Astrocyte of the hippocampus (primary cell): ENCODE results near the gene CHRNB4.

Experiments used
- DNase-seq: peaks from one replicate; pipeline ENCODE4 v3.0.0; 2011; ENCODE audit warnings: low read depth, low spot score

The CHRNB4 gene

GRCh38 chr15:78668987-78669386, 28.0 kb upstream of the CHRNB4 start:
- no peak for DNase-seq

DNA sequence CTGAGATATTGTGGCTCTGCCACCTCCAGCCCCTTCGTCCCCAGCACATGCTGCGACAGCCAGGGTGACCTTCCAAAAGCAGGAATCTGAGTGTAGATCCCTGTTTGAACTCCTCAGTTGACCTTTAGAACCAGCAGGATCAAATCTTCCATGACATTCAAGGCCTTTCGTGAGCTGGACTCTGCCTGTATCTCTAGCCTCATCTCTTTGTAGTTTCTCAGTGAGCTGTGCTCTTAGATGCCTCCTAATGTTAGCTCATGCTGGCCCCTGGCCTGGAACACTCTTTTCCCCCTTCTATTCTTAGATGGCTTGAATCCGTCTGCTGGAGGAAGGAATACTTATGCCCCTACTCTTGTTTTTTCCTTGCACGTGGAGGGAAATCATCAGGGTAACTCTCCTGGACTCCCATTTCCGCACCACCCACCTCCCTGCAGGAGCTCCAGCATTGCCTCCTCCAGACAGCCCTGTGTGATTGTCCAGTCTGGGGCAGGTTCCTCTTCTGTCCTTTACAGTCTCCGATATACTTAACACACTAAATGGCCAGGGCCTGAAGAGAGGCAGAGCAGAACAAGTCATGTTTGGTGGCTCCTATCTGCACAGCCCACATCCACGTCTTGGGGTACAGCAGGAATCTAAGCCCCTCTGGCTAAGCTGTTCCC, 26.7 kb upstream of the CHRNB4 start:
- DNase-seq, result no peak

DNA sequence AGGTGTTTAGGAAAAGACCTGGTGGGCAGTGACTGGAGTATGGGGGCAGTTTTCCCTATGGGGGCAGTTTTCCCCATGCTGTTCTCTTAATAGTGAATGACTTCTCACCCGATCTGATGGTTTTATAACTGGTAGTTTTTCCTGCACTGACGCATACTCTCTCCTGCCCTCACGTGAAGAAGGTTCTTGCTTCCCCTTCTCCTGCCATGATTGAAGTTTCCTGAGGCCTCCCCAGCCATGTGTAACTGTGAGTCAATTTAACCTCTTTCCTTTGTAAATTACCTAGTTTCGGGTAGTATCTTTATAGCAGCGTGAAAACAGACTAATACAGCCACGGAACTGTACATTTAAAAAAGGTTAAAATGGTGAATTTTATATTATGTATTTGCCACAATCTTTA, 25.0 kb upstream of the CHRNB4 start:
- DNase-seq, result no peak

DNA sequence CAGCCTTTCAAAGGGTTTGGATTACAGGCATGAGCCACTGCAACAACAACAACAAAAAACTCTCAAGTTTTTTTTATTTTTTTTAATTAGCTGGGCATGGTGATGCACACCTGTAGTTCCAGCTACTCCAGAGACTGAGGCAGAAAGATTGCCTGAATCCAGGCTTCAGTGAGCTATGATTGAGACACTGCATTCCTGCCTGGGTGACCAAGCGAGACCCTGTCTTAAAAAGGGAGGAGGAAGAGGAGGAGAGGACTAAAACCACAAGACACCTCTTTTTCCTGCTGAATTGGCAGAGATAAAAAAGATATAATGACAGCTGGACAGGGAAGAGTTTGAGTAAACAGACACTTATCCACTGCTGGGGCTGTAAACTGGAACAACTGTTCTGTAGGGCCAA, 22.7 kb upstream of the CHRNB4 start:
- DNase-seq, result no peak

GRCh38 chr15:78662028-78662427, 21.0 kb upstream of the CHRNB4 start:
- DNase-seq, result no peak

DNA sequence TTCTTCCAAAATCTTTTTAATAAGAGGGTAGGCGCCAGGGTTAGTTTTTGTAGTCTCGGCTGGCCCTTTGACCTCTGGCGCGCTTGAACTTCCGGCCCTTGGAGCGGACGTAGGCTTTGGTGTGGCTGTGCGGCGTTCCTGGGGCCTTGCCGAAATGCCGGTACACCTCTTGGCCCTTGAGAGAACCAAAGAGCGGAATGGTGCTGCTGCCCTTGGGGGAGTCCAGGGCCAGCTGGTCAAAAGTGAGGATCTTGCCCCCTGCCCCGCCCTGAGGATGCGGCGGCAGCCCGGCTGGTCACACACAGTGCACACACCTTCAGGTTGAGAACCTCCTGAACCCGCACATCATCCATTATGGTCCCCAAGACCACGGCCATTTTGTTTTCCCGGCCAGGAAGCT, 20.0 kb upstream of the CHRNB4 start:
- no peak for DNase-seq

DNA sequence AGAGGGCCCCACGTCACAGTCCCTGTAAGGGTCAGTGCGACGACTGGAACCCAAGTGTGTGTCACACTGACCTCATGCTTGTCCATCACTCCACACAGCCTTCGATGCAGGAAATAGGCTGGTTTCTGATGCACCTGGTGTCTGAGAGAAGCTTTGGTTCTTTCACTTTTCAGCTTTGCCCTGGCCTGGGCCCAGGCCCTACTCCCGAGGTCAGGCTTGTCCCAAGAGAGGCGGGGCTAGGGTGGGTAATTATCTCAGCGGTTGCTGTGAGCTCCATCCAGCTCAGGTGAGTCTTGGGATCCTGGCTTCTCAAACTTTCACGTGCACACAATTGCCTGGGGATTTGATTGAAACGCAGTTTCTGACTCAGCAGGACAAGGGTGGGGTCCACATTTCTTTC, 19.6 kb upstream of the CHRNB4 start:
- DNase-seq, result no peak

GRCh38 chr15:78658823-78659222, 17.8 kb upstream of the CHRNB4 start:
- DNase-seq, result no peak

DNA sequence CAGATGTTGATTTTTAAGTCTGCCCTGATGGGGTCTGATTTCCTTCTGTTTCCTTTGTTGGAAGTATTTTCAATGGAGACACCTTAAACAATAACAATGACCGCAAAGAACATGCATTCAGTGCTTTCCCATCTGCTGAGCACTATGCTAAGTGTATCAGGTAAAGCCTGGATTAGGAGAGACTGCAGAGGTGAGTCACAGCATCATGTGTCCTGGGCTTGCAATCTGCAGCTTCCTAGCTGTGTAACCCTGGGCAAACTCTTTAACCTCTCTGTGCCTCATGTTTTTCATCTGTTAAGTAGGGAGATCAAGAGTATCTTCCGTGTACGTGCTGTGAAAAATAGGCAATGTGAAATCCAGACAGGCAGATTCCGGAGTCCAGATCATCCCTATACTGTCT, 13.3 kb upstream of the CHRNB4 start:
- DNase-seq, result no peak

DNA sequence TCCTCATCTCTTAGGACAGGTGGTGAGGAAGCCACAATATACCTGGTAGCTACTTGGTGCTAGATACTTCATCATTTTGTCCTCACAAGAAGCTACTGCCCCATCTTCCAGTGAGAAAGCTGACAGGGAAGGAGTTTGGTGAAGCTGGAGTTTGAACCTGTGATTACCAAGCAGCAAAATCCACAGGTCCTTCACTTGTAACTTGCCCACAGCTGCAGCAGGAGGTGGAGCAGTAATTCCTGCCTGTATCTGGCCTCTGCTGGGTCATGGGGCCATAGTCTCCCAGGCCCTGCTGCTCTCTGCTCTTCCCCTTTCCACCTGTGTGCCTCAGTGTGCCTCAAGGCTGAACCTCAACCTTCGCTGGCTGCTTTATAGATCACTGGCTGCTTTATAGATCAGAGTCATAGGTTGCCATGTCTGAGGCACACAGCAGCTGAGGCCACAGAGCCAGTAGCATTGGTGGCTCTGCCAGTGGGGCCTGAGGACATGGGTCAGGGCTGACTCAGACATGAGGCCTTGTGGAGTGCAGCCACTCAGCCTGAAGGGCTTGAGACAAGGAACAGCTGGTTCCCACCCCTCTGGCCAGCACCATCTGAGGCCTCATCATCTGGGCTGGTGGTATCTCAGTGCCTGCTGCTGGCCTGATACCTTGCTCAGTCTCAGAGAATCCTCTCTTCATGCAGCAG, 11.1 kb upstream of the CHRNB4 start:
- DNase-seq, result no peak

- no peak for DNase-seq
Measured at GRCh38 chr15:78651007-78651406, 10.0 kb upstream of the CHRNB4 start.

DNA sequence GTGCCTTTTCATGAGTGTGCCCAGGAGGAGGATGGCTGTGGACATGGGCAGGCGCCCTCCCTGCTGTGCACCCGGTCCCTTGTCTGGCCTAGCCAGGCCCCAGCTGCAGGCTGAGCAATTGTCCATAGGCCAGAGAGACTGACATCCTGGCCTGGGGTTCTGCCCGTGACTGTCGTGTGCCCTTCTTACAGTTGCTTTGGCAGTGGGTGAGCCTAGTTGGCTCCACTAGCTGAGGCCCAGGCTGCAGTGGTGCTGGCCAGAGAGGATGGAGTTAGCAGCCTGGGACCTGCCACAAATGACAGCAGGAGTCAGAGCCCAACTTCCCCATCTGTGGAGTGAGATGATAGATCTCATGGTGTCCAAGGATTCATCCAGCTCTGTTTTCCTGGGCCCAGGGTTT, 9.0 kb upstream of the CHRNB4 start:
- DNase-seq, result no peak

- no peak for DNase-seq
Measured at GRCh38 chr15:78645009-78645408, 4.0 kb upstream of the CHRNB4 start.

DNA sequence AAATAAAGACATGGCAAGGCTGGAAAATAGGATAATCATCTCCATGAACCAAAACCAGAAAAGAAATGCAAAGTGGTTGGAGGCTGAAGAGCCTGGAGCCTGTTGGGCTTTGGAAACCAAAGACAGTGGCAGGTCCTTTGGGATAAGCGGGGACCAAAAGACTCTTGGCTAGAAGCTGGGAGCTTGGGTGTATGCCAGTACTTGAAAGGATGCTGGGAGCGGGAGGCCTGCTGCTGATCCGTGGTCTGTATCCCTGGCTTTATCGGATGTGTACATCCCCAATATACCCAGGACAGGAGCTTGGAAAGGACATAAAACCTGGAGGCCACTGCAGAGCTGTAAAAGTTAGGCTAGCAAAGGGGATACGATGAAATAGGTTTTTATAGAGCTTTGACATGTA, 1.3 kb upstream of the CHRNB4 start:
- no peak for DNase-seq

DNA sequence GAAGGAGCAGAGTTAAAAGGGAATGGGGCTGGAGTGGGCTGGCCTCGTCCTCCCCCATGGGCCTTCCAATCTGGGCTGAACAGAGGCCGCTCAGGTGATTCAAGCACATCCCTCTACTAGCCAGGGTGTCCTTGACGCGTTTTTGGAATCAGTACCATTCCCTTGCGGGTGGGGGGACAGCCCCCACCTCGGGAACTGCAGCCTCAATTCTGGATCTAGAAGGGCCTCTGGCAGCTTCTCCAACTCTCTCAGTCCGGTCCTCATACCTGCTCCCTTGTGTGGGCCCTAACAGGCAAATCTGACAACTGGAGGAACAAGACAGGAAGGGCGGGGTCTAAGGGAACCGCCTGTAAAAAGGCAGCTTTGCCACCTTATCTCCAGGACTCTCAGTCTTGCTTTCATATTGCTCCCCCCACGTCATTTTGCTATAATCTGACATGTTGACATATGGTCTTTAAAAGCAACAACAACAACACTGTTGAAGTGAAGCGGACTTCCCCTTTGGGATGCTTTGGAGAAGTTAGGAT, 802 bp upstream of the CHRNB4 start:
- no peak for DNase-seq

DNA sequence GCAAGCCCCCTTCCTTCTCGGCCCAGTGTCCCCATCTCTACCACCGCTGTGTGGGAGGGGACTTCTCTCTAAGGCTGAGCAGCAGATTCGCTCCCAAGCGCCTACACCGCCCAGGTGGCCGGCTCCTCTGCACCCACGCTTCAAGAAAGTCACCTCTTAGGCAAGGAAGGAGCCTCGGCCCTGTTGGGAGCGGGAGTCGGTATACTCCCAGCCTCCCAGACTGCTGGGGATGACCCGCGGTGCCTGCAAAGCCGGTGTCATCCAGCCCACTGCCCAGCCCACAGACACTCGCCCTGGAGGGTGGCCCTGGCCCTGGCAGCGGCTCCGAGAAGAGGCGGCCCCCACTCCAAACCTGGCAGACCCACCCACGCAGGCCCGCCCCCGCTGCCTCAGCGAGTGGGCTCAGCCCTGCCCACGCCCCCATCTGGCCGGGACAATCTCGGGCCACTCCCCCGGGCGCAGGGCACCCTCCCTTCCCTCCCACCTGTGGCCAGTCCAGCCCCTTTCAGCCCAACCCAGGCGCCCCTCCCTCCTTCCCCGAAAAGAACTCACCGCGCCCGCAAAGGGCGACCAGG, 396 bp downstream of the CHRNB4 start:
- no peak for DNase-seq

GRCh38 chr15:78638658-78639314, 2.2 kb downstream of the CHRNB4 start:
- DNase-seq, result peak; percentile 73

- no peak for DNase-seq
Measured at GRCh38 chr15:78637776-78638435, 3.1 kb downstream of the CHRNB4 start.

GRCh38 chr15:78636378-78636859, 4.6 kb downstream of the CHRNB4 start:
- no peak for DNase-seq

DNA sequence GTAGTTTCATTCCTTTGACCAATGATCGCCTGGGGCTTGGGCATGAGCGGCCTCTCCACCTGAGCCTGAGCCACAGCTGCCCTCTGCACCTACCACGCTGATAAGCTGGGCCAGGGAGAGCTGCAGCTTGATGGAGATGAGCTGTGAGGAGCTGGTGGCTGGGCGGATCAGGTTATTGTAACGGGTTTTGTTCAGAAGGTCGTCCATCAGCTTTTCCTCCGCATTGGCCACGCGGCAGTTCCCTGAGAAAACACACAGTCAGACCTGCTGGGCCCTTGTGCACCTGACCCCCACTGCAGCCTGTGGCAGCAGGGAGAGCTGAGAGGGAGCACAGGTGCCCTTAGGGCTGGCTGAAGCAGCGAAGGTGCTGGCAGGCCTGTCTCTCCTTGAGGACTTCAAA, 5.7 kb downstream of the CHRNB4 start:
- no peak for DNase-seq

GRCh38 chr15:78634210-78635145, 6.5 kb downstream of the CHRNB4 start:
- no peak for DNase-seq
